Esophagus squamous epithelium (tissue), 4 donors: Measurements from ENCODE around the gene ZHX3.

Experiments
- CTCF ChIP-seq, 6 experiments: fragments of 450-650 bp in 4 of 6; fragments of 200-600 bp in 2 of 6; sonication (generic) in 2 of 6; IDR thresholded peaks; one replicate each; pipeline ENCODE4 v1.5.1; 2016 to 2019; ENCODE audit warnings: antibody characterized with exemption in 6 of 6, mild to moderate bottlenecking in 4 of 6, moderate library complexity in 4 of 6
- POLR2A ChIP-seq, 4 donors: fragments of 450-650 bp; IDR thresholded peaks; one replicate each; pipeline ENCODE4 v1.6.1; 2017; ENCODE audit warnings: antibody characterized with exemption in 4 of 4, mild to moderate bottlenecking in 4 of 4, moderate library complexity in 3 of 4

- TF ChIP-seq CTCF (IDR thresholded peaks at IDR 0.05) (no peak), POLR2A (IDR thresholded peaks at IDR 0.05) (no peak)
These were observed 147.0 kb downstream of the ZHX3 start for GRCh38 chr20:41170386-41171105.
